ENCODE measurements around the gene COPZ2. TPM values are rescaled to one million over a fixed set of nuclear protein-coding genes. Genes with fewer than 3 reads are reported as not detected.
A peak's percentile ranks its signal among the peaks of the same experiment; 100 is the strongest.
"Not testable (repeated sequence)": the region's sequence is repeated elsewhere in the genome, so short reads cannot be mapped to it uniquely, and the experiment has no call there.

Gene COPZ2
- total RNA-seq, 4 donors from 2014 or later = 0.91 to 14.5 (median 5.7) TPM

GRCh38 chr17:48003417-48004151, 34.0 kb downstream of the COPZ2 start:
- WGBS, 2 donors = 78 to 88% methylated on average over 9 to 11 of the region's 17 CpGs
- no peak for TF ChIP-seq POLR2A (IDR thresholded peaks at IDR 0.05)
- no peak for TF ChIP-seq CTCF (IDR thresholded peaks at IDR 0.05)
- intact Hi-C loops (cut with DNase I) = no loop called here
- H3K9me3 ChIP-seq = no peaks in the 10 kb centered on the region
- no peak for DNase-seq
- peaks cover 17 to 30% (median 22%) of the 10 kb centered on the region in 3 donors for H3K4me1 ChIP-seq
- H3K27ac ChIP-seq = peak overlapping the region in 1 of 4 donors; percentile 65
- H3K36me3 ChIP-seq = no peaks in the 10 kb centered on the region
- no peak overlapping the region for H3K4me3 ChIP-seq
- H3K27me3 ChIP-seq = peaks cover 0 to 69% (median 0%) of the 10 kb centered on the region in 4 donors

- intact Hi-C loops (cut with DNase I) = no loop called here
- no peak for DNase-seq
- peaks cover 17 to 30% (median 22%) of the 10 kb centered on the region in 3 donors for H3K4me1 ChIP-seq
- WGBS, 2 donors = 43 to 63% methylated on average over 5 of the region's 7 CpGs
- H3K27me3 ChIP-seq = peaks cover 0 to 69% (median 0%) of the 10 kb centered on the region in 4 donors
- H3K4me3 ChIP-seq = no peak overlapping the region
- peak overlapping the region in 3 of 4 donors; percentile 40 to 65 (median 47) for H3K27ac ChIP-seq
- H3K9me3 ChIP-seq = no peaks in the 10 kb centered on the region
- H3K36me3 ChIP-seq = no peaks in the 10 kb centered on the region
- TF ChIP-seq POLR2A (IDR thresholded peaks at IDR 0.05) (no peak), CTCF (IDR thresholded peaks at IDR 0.05) (no peak)
Observed at GRCh38 chr17:48002916-48003416, 34.6 kb downstream of the COPZ2 start.

GRCh38 chr17:48002266-48002915, 35.2 kb downstream of the COPZ2 start:
- H3K36me3 ChIP-seq = no peaks in the 10 kb centered on the region
- H3K4me1 ChIP-seq = peaks cover 17 to 30% (median 22%) of the 10 kb centered on the region in 3 donors
- H3K27ac ChIP-seq = peak overlapping the region; percentile 4 to 67 (median 52)
- 11 to 17% methylated on average over 4 of the region's 4 CpGs for WGBS, 2 donors
- intact Hi-C loops (cut with DNase I) = no loop called here
- H3K9me3 ChIP-seq = no peaks in the 10 kb centered on the region
- peaks cover 0 to 69% (median 0%) of the 10 kb centered on the region in 4 donors for H3K27me3 ChIP-seq
- TF ChIP-seq CTCF (IDR thresholded peaks at IDR 0.05) = no peak
- TF ChIP-seq POLR2A (IDR thresholded peaks at IDR 0.05) = no peak
- H3K4me3 ChIP-seq = no peak overlapping the region
- DNase-seq = no peak

GRCh38 chr17:48001657-48002056, 35.9 kb downstream of the COPZ2 start:
- peaks cover 17 to 30% (median 22%) of the 10 kb centered on the region in 3 donors for H3K4me1 ChIP-seq
- H3K27me3 ChIP-seq = peaks cover 0 to 67% (median 0%) of the 10 kb centered on the region in 4 donors
- H3K4me3 ChIP-seq; intact Hi-C loops (cut with DNase I); H3K36me3 ChIP-seq; H3K9me3 ChIP-seq; DNase-seq: not testable (repeated sequence)
- 93 to 95% methylated on average over 5 of the region's 5 CpGs for WGBS, 2 donors
- H3K27ac ChIP-seq = peak overlapping the region in 2 of 4 donors; percentile 21 to 40

GRCh38 chr17:48001197-48001596, 36.4 kb downstream of the COPZ2 start:
- Histone ChIP-seq H3K4me1 (peaks cover 17 to 30% (median 22%) of the 10 kb centered on the region in 3 donors), H3K27me3 (peaks cover 0 to 67% (median 0%) of the 10 kb centered on the region in 4 donors), H3K4me3 (no peak overlapping the region), H3K9me3 (no peaks in the 10 kb centered on the region), H3K27ac (peak overlapping the region in 1 of 4 donors; percentile 21), H3K36me3 (no peaks in the 10 kb centered on the region)
- no peak for DNase-seq
- TF ChIP-seq CTCF (IDR thresholded peaks at IDR 0.05) (no peak), POLR2A (IDR thresholded peaks at IDR 0.05) (no peak)
- intact Hi-C loops (cut with DNase I) = no loop called here
- WGBS, 2 donors = 73 to 83% methylated on average over 1 of the region's 1 CpG
